ENCODE data around the gene FARP1.

- TF ChIP-seq CTCF (IDR thresholded peaks at IDR 0.05) (no peak), POLR2A (IDR thresholded peaks at IDR 0.05) (no peak)
These were observed 234.9 kb downstream of the FARP1 start for GRCh38 chr13:98377635-98378378.

Data from body of pancreas (tissue), 4 donors.